ENCODE results near the gene ZNF532. TPM values are rescaled to one million over a fixed set of nuclear protein-coding genes. Genes with fewer than 3 reads are reported as not detected.

Gene ZNF532
- total RNA-seq, 1 experiment from 2014 or later, result 258 TPM

GRCh38 chr18:58827428-58827827, 37.2 kb upstream of the ZNF532 start:
- Histone ChIP-seq H4K20me1 (ENCODE audit: control insufficient read depth, insufficient read depth, insufficient read length) (no peaks in the 10 kb centered on the region), H3K56ac (ENCODE audit: insufficient read length, low read depth, low read length) (no peak overlapping the region), H4K91ac (ENCODE audit: insufficient read length, low read depth, low read length) (no peak overlapping the region), H3K4me1 (ENCODE audit: insufficient read depth, low read length) (0 out of 2 replicates have a peak, but pooled peaks cover 2% of the 10 kb centered on the region), H3K27me3 (ENCODE audit: insufficient read depth, low read length) (no peaks in the 10 kb centered on the region), H2BK5ac (ENCODE audit: insufficient read length, low read length) (no peak overlapping the region), H3T11ph (ENCODE audit: low read length) (no peak overlapping the region), H3K9ac (ENCODE audit: extremely low read depth, insufficient read length, low read length) (no peak overlapping the region), H3K23ac (ENCODE audit: insufficient read length, low read depth, low read length) (no peak overlapping the region), H3K23me2 (ENCODE audit: insufficient read length, low read depth, low read length, poor library complexity, severe bottlenecking) (no peaks in the 10 kb centered on the region), H3K79me2 (ENCODE audit: insufficient read depth, low read length) (no peaks in the 10 kb centered on the region), H4K5ac (ENCODE audit: insufficient read length, low read depth, low read length) (no peak overlapping the region), H3K79me1 (ENCODE audit: insufficient read depth, low read depth, low read length, poor library complexity, severe bottlenecking) (no peaks in the 10 kb centered on the region), H2BK120ac (ENCODE audit: low read depth, low read length, poor library complexity, severe bottlenecking) (no peak overlapping the region), H2BK15ac (ENCODE audit: low read depth, low read length) (no peak overlapping the region), H3K9me3 (ENCODE audit: control insufficient read depth, low read depth, low read length) (no peaks in the 10 kb centered on the region), H3K14ac (ENCODE audit: insufficient read depth, low read length) (no peak overlapping the region), H4K8ac (replicated peaks; ENCODE audit: insufficient read length, low read depth, low read length) (no peak overlapping the region), H2BK12ac (ENCODE audit: insufficient read length, low read depth, low read length) (no peak overlapping the region), H2BK20ac (ENCODE audit: low read depth, low read length, poor library complexity, severe bottlenecking) (no peak overlapping the region), H2AK5ac (ENCODE audit: insufficient read length, low read length) (no peak overlapping the region), H2AFZ (ENCODE audit: low read length) (no peak overlapping the region), H3K27ac (ENCODE audit: insufficient read length, low read depth, low read length) (no peak overlapping the region), H3K4ac (ENCODE audit: low read depth, low read length) (no peak overlapping the region), H3K18ac (ENCODE audit: insufficient read length, low read depth, low read length) (no peak overlapping the region), H3K4me2 (ENCODE audit: insufficient read depth, insufficient read length, low read length) (no peak overlapping the region)
- peak overlapping the region in 1 of 3 experiments; percentile 17; a peak in 1 of 7 replicates for H3K27ac Mint-ChIP-seq
- H3K4me3 Mint-ChIP-seq, result no peak overlapping the region
- peaks cover 19 to 23% of the 10 kb centered on the region in 2 experiments for H3K4me1 Mint-ChIP-seq
- peaks cover 9 to 23% (median 12%) of the 10 kb centered on the region in 3 experiments; a peak in 6 of 7 replicates for H3K36me3 Mint-ChIP-seq (ENCODE audit: insufficient read depth in 1 of 3, low read depth in 3 of 3)
- no CpG with 5 or more reads among the region's 5 CpGs for WGBS (ENCODE audit: extremely low coverage, insufficient read length, low lambda C conversion rate)
- TF ChIP-seq CTCF (conservative IDR thresholded peaks at IDR 0.05), result no peak
- no peak for DNase-seq
- peaks cover 17 to 18% of the 10 kb centered on the region in 2 experiments for H3K9me3 Mint-ChIP-seq
- no peaks in the 10 kb centered on the region for H3K27me3 Mint-ChIP-seq (ENCODE audit: low read depth)

All from H9 (cell line).